ENCODE results near the gene FHL2. TPM values are rescaled to one million over a fixed set of nuclear protein-coding genes. Genes with fewer than 3 reads are reported as not detected.

The FHL2 gene
- total RNA-seq, 4 donors from 2014 or later: 36.7 to 81.2 (median 44.0) TPM

DNA sequence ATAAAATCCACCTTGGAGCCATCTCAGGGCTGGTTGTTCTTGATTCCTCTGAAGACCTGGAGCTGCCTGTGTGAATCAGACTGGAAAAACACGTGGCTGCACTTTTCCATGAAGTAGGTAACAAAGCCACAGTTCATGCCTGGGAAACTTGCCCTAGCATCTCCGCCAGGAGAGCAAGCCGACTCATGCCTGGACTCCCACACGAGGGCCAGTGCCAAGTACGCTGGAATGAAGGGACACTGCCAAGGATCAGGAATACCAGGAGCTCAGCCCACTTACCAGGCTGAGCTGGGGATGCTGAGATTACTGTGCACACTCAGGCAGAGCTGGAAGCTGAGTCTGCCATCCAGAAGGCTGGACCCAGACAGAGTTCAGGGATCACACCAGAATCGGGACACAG lies 10.9 kb upstream of the FHL2 start:
- no peaks in the 10 kb centered on the region for H3K36me3 ChIP-seq
- H3K27me3 ChIP-seq: no peaks in the 10 kb centered on the region
- intact Hi-C loops (cut with DNase I): no loop called here
- TF ChIP-seq, protein P1, sequence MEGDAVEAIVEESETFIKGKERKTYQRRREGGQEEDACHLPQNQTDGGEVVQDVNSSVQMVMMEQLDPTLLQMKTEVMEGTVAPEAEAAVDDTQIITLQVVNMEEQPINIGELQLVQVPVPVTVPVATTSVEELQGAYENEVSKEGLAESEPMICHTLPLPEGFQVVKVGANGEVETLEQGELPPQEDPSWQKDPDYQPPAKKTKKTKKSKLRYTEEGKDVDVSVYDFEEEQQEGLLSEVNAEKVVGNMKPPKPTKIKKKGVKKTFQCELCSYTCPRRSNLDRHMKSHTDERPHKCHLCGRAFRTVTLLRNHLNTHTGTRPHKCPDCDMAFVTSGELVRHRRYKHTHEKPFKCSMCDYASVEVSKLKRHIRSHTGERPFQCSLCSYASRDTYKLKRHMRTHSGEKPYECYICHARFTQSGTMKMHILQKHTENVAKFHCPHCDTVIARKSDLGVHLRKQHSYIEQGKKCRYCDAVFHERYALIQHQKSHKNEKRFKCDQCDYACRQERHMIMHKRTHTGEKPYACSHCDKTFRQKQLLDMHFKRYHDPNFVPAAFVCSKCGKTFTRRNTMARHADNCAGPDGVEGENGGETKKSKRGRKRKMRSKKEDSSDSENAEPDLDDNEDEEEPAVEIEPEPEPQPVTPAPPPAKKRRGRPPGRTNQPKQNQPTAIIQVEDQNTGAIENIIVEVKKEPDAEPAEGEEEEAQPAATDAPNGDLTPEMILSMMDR (IDR thresholded peaks at IDR 0.05): peak in 1 of 6 experiments; percentile 10
- peak in 1 of 2 donors; percentile 31 for TF ChIP-seq POLR2A (IDR thresholded peaks at IDR 0.05)
- H3K9me3 ChIP-seq: no peaks in the 10 kb centered on the region
- peaks cover 24 to 31% of the 10 kb centered on the region in 2 donors for H3K4me1 ChIP-seq
- H3K27ac ChIP-seq: peak overlapping the region; percentile 72 to 79 (median 72)
- peak; percentile 94 to 96 for DNase-seq
- no peak overlapping the region for H3K4me3 ChIP-seq (replicated peaks in 1 of 3)
- WGBS, 2 donors: 27 to 30% methylated on average over 5 of the region's 6 CpGs

DNA sequence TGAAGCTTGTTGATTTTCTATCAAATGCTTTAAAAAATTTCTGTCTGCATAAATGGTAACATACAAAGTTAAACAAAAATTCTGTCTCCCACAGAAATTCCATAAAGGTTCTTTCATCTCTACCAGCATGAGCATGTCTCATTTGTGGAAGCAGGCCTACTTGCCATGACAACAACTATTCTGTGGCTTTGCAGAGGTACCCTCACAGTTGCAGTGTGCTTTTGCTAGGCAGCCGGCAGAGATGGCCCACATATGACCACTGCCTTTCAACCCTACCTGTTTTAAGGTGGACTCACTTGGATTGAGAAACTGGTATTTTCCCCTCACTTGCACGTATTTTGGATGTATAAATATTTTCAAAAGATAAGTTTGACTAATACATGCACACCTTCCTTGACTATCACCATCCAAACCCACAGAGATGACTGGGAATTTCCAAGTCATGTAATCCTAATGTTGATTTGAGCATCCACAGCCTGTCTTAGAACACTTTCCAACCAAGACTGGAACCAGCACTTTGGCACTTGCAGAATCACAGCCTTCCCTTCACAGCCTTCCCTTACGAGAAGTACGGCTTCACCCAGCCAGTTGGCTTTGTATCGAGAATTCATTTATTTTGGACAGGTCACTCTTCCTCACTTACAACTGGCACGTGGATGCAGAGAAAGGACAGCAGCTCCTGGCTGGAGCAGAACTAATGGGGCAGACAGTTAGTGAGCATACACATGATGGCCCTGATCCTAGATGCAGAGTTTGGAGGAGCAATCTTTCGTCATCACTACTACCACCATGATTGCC lies 9.3 kb upstream of the FHL2 start:
- Histone ChIP-seq H3K27ac (peak overlapping the region in 1 of 3 donors; percentile 72), H3K4me3 (replicated peaks in 1 of 3) (no peak overlapping the region), H3K4me1 (peaks cover 19 to 35% of the 10 kb centered on the region in 2 donors), H3K36me3 (no peaks in the 10 kb centered on the region), H3K9me3 (no peaks in the 10 kb centered on the region), H3K27me3 (no peaks in the 10 kb centered on the region)
- WGBS, 2 donors: 79 to 94% methylated on average over 7 of the region's 7 CpGs
- DNase-seq: no peak
- TF ChIP-seq, protein P1 (IDR thresholded peaks at IDR 0.05): no peak
- no peak for TF ChIP-seq POLR2A (IDR thresholded peaks at IDR 0.05)
- intact Hi-C loops (cut with DNase I): no loop called here

DNA sequence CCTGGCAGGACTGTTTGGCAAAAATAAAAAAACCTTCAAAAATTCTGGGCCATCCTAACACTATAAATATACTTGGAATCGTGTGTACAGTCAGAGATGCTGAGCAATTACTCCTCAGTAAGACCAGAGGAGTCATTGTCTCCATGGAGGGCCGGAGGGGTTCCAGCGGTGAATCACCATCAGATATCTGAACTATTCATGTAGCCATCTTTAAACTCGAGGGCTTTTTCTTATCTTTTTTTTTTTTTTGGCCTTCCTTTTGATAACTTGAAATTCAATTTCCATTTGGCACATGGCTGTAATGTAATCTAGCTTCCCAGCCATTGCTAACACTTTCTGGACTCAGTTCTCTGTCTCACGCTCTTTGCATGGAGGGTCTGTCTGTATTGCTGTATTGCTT lies 7.4 kb upstream of the FHL2 start:
- intact Hi-C loops (cut with DNase I): no loop called here
- no peak overlapping the region for H3K27ac ChIP-seq
- no peak for DNase-seq
- no peaks in the 10 kb centered on the region for H3K27me3 ChIP-seq
- H3K36me3 ChIP-seq: no peaks in the 10 kb centered on the region
- WGBS, 2 donors: 86 to 87% methylated on average over 5 of the region's 5 CpGs
- peaks cover 19 to 36% of the 10 kb centered on the region in 2 donors for H3K4me1 ChIP-seq
- TF ChIP-seq, protein P1 (IDR thresholded peaks at IDR 0.05): no peak
- TF ChIP-seq POLR2A (IDR thresholded peaks at IDR 0.05): no peak
- no peak overlapping the region for H3K4me3 ChIP-seq (replicated peaks in 1 of 3)
- H3K9me3 ChIP-seq: no peaks in the 10 kb centered on the region

DNA sequence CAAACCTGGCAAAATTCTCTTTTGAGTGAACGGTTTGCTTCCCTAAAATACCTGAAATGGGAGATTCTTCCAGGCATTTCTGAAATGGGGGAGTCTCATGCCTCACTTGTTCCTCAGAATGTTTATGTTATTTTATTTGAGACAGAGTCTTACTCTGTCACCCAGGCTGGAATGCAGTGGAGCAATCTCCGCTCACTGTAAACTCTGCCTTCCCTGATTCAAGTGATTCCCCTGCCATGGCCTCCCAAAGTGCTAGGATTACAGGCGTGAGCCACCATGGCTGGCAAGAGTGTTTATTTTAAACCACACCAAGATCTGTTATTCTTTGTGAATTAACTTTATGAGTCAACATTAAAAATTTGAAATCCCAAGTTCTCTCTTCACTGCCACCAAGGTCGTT lies 6.4 kb upstream of the FHL2 start:
- H3K4me1 ChIP-seq: peaks cover 15 to 29% of the 10 kb centered on the region in 2 donors
- H3K4me3 ChIP-seq (replicated peaks in 1 of 3): no peak overlapping the region
- intact Hi-C loops (cut with DNase I): no loop called here
- peak overlapping the region in 1 of 3 donors; percentile 44 for H3K27ac ChIP-seq
- DNase-seq: no peak
- no peaks in the 10 kb centered on the region for H3K9me3 ChIP-seq
- no peaks in the 10 kb centered on the region for H3K27me3 ChIP-seq
- TF ChIP-seq, protein P1 (IDR thresholded peaks at IDR 0.05): no peak
- no peak for TF ChIP-seq POLR2A (IDR thresholded peaks at IDR 0.05)
- H3K36me3 ChIP-seq: no peaks in the 10 kb centered on the region
- 88 to 91% methylated on average over 4 of the region's 4 CpGs for WGBS, 2 donors

DNA sequence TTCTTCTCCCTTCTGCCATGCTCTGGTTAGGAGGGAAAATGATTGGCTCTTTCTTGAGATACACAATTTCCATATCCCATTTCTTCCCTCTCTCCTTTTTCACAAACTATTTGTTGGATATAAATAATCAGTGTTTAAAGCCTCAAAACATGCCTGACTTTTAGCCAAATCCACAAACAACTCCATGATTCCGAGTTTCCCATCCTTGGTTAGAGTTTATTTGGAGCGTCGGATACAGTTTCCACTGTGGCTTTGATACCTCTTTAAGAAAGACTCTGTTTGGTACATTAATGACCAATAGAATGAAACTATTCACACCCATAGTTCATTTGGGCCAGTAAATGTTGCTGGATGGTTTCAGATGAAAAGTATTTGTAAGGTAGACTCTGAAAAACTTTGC lies 5.9 kb upstream of the FHL2 start:
- DNase-seq: no peak
- Histone ChIP-seq H3K9me3 (no peaks in the 10 kb centered on the region), H3K27me3 (no peaks in the 10 kb centered on the region), H3K4me1 (peaks cover 9 to 23% of the 10 kb centered on the region in 2 donors), H3K4me3 (replicated peaks in 1 of 3) (no peak overlapping the region), H3K36me3 (no peaks in the 10 kb centered on the region), H3K27ac (peak overlapping the region in 2 of 3 donors; percentile 13 to 44)
- WGBS, 2 donors: 87 to 88% methylated on average over 3 of the region's 3 CpGs
- intact Hi-C loops (cut with DNase I): no loop called here
- TF ChIP-seq, protein P1 (IDR thresholded peaks at IDR 0.05): no peak
- no peak for TF ChIP-seq POLR2A (IDR thresholded peaks at IDR 0.05)

Data from thyroid gland (tissue), 4 donors.